Kidney (tissue), 14 donors: ENCODE data around the gene ZP1. TPM values are rescaled to one million over a fixed set of nuclear protein-coding genes. Genes with fewer than 3 reads are reported as not detected.

Experiments used
- DNase-seq, 5 donors: peaks; one replicate each; pipeline ENCODE4 v3.0.0-alpha.2; 2013 to 2020
- FAIRE-seq: peaks from 2 replicates; lab custom pipeline; 2012; peaks lifted over from hg19 to GRCh38; lab: Jason Lieb, UNC
- H3K27ac ChIP-seq, 2 donors: one replicate each; pipeline ENCODE4 v1.7.0; 2013; ENCODE audit warnings: low read depth in 2 of 2, low read length in 2 of 2, inconsistent platforms in 1 of 2
- H3K27me3 ChIP-seq: one replicate; pipeline ENCODE4 v1.7.1; 2013; ENCODE audit warnings: low read length, inconsistent platforms; ENCODE audit not compliant: control insufficient read depth, insufficient read depth
- H3K36me3 ChIP-seq, 3 donors: one replicate each; pipeline versions ENCODE4 v1.7.0 to v1.7.1; 2013; ENCODE audit warnings: low read length in 3 of 3, control low read depth in 1 of 3, inconsistent platforms in 1 of 3; ENCODE audit not compliant: insufficient read depth in 3 of 3, control insufficient read depth in 2 of 3
- H3K4me1 ChIP-seq, 3 donors: one replicate each; pipeline versions ENCODE4 v1.7.0 to v1.7.1; 2013; ENCODE audit warnings: low read length in 3 of 3, inconsistent platforms in 1 of 3, low read depth in 1 of 3; ENCODE audit not compliant: control insufficient read depth in 2 of 3, insufficient read depth in 2 of 3
- H3K4me3 ChIP-seq, 3 donors: one replicate each; pipeline versions ENCODE4 v1.7.0 to v1.8.1; 2013; ENCODE audit warnings: low read length in 3 of 3, control low read depth in 1 of 3, inconsistent platforms in 1 of 3
- H3K9ac ChIP-seq, 3 donors: one replicate each; pipeline versions ENCODE4 v1.7.0 to v1.7.1; 2013; ENCODE audit warnings: low read length in 3 of 3, control low read depth in 1 of 3, inconsistent platforms in 1 of 3
- H3K9me3 ChIP-seq, 3 donors: one replicate each; pipeline versions ENCODE4 v1.7.0 to v1.7.1; 2013; ENCODE audit warnings: low read length in 3 of 3, control low read depth in 1 of 3, inconsistent platforms in 1 of 3; ENCODE audit not compliant: control insufficient read depth in 2 of 3, insufficient read depth in 1 of 3
- intact Hi-C: fragments of 100-400 bp; cut with DNase I; formaldehyde crosslinking; loops from one replicate; pipeline ENCODE4 v1.11.1; 2022
- polyA plus RNA-seq: library from polyadenylated mRNA; stranded (reverse); fragments of 350-450 nt; fragmentation: Illumina TruSeq; extraction: RNeasy Lipid Tissue Mini Kit (QIAGEN cat#74804); gene quantifications from one replicate; pipeline ENCODE4 v1.2.3, GENCODE V29; 2014; ENCODE audit warnings: low read depth, low replicate concordance; ENCODE audit not compliant: insufficient read depth
- total RNA-seq: library from RNA; stranded (reverse); fragmentation: NEBNext Ultra II Directional; extraction: Animal tissue kit (Norgen Biotek cat#: 25700); gene quantifications from one replicate; pipeline ENCODE4 v1.2.1, GENCODE V29; 2021
- TF ChIP-seq, protein P1 (sequence below): IDR thresholded peaks from 3 replicates; pipeline ENCODE4 v1.5.1; 2012; ENCODE audit warnings: mild to moderate bottlenecking, moderate library complexity, borderline replicate concordance; ENCODE audit not compliant: insufficient read depth; ENCODE audit errors: extremely low read depth
- donor health status: control.
- donor health status: control.
- donor health status: control.
- donor health status: control.
- donor health status: control.
- donor health status: DM: yes; HTN: yes; CAD: no.
- donor health status: Normal renal cell carcinoma (clear cell type).

ZP1 gene
- total and polyA plus RNA-seq, 2 donors from 2014 or later = not detected

DNA sequence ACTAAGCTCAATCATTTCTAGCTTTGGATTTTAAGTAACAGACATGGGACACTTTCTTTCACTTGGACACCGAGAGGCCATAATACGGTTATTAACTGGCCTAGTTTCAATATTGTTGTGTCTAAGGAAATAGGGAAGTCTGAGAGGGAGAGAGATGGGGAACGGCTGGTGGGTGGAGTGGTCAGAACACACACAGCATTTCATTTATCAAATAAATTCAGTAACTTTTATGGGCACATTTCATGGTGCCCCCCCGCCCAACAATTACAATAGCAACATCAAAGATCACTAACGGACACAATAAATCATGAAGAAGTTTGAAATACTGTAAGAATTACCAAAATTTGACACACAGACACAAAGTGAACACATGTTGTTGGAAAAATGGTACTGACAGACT is 28.3 kb downstream of the ZP1 start:
- intact Hi-C loops = loop anchor here (5.0 kb wide), 1 partner anchor 63 kb away; no protein-coding TSS in a partner anchor
- Histone ChIP-seq H3K9me3 (no peaks in the 10 kb centered on the region), H3K36me3 (peaks cover 27 to 55% (median 43%) of the 10 kb centered on the region in 3 donors)

DNA sequence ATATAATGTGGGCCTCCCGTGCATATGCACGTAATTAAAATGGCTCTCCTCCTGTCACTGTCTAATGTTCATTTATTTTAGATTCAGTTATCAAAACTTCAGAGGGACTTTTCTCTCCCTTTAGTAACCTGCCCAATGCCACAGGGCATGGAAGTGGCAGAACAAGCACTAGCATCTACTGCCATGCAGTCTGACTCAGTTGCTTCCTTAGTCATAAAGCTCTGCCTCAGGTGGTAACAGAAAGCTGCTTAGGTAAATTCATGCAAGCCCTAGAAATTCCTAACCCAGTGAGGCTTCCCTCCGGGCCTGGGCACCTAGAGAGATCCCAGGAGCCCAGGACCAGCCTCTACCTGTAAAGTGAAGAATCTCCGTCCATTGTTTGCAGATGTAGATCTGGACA is 30.2 kb downstream of the ZP1 start:
- Histone ChIP-seq H3K9me3 (no peaks in the 10 kb centered on the region), H3K4me3 (no peak overlapping the region), H3K4me1 (no peaks in the 10 kb centered on the region), H3K9ac (no peak overlapping the region), H3K27ac (no peak overlapping the region), H3K27me3 (no peaks in the 10 kb centered on the region), H3K36me3 (peaks cover 29 to 70% (median 51%) of the 10 kb centered on the region in 3 donors)
- TF ChIP-seq, protein P1, sequence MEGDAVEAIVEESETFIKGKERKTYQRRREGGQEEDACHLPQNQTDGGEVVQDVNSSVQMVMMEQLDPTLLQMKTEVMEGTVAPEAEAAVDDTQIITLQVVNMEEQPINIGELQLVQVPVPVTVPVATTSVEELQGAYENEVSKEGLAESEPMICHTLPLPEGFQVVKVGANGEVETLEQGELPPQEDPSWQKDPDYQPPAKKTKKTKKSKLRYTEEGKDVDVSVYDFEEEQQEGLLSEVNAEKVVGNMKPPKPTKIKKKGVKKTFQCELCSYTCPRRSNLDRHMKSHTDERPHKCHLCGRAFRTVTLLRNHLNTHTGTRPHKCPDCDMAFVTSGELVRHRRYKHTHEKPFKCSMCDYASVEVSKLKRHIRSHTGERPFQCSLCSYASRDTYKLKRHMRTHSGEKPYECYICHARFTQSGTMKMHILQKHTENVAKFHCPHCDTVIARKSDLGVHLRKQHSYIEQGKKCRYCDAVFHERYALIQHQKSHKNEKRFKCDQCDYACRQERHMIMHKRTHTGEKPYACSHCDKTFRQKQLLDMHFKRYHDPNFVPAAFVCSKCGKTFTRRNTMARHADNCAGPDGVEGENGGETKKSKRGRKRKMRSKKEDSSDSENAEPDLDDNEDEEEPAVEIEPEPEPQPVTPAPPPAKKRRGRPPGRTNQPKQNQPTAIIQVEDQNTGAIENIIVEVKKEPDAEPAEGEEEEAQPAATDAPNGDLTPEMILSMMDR = no peak
- DNase-seq (no peak), FAIRE-seq (no peak)
- intact Hi-C loops = loop anchor here (5.0 kb wide), 1 partner anchor 65 kb away; no protein-coding TSS in a partner anchor

More for the DNA sequence above, 28.3 kb downstream of the ZP1 start:
- TF ChIP-seq, protein P1 = no peak
- DNase-seq = no peak
- no peaks in the 10 kb centered on the region for H3K4me1 ChIP-seq
- no peak for FAIRE-seq
- no peaks in the 10 kb centered on the region for H3K27me3 ChIP-seq
- H3K9ac ChIP-seq = no peak overlapping the region
- no peak overlapping the region for H3K27ac ChIP-seq
- no peak overlapping the region for H3K4me3 ChIP-seq

DNA sequence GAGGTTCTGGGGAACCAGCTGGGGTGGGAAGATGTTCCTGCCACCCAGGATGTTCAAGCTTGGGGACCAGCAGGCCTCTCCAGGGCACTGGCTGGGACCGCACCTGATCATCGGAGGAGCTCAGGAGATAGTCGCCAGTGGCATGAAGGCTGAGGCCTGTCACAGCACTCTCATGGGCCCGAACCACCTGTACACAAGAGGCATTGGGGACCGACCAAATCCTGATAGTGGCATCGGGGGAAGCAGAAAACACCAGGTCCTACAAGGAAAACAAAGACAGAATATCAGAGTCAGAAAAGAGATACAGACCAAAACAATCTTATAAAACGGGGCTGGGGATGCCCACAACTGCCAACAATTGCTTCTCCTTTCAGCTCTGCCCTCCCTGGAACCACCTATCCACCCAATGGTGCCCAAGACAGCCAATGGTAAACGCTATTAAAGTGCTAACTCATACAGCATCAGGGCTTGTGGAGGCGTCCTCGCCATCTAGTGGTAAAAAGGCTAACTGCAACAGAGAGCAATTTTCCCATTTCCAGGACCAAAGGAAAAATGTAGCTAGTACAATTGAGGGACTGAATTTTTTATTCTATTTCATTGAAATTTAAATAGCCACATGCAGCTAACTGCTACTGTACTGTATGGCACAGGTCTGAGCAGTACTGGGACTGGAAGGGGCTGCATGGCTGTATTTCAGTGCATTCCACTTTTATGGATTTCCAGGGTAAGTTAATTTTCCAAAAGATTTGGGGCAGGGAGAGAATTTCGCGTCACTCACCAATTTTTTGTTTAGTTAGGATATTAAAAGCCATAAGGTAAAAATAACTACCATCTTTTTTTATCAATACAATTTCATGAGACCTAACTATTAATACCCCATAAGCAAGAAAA is 31.9 kb downstream of the ZP1 start:
- TF ChIP-seq, protein P1 = peak; percentile 95
- intact Hi-C loops = loop anchor here (5.0 kb wide), 1 partner anchor 67 kb away; no protein-coding TSS in a partner anchor
- no peak overlapping the region for H3K9ac ChIP-seq
- H3K27ac ChIP-seq = no peak overlapping the region
- no peaks in the 10 kb centered on the region for H3K9me3 ChIP-seq
- peaks cover 31 to 70% (median 59%) of the 10 kb centered on the region in 3 donors for H3K36me3 ChIP-seq
- H3K27me3 ChIP-seq = no peaks in the 10 kb centered on the region
- DNase-seq (peak in 4 of 5 donors; percentile 52 to 71 (median 62)), FAIRE-seq (no peak)
- H3K4me3 ChIP-seq = no peak overlapping the region
- H3K4me1 ChIP-seq = no peaks in the 10 kb centered on the region
